GM19025 (cell line): ENCODE measurements around the gene EPB41L4B.
"Not testable (repeated sequence)": the region's sequence is repeated elsewhere in the genome, so short reads cannot be mapped to it uniquely, and the experiment has no call there.

Experiments used
- ATAC-seq: cut with Tn5 transposase; IDR thresholded peaks from one replicate; pipeline ENCODE4 v1.9.1; 2021; ENCODE audit warnings: mild to moderate bottlenecking, low read depth, moderate library complexity; ENCODE audit not compliant: unreplicated experiment

Gene EPB41L4B

GRCh38 chr9:109133533-109133932 is 187.3 kb downstream of the EPB41L4B start:
- no peak for ATAC-seq

- ATAC-seq: no peak
Measured at GRCh38 chr9:109132567-109133021, 188.3 kb downstream of the EPB41L4B start.

GRCh38 chr9:109129470-109130197 is 191.2 kb downstream of the EPB41L4B start:
- no peak for ATAC-seq

- not testable (repeated sequence) for ATAC-seq
Measured at GRCh38 chr9:109126671-109127070, 194.2 kb downstream of the EPB41L4B start.

- no peak for ATAC-seq
Measured at GRCh38 chr9:109124121-109124520, 196.7 kb downstream of the EPB41L4B start.

GRCh38 chr9:109122726-109123621 is 197.9 kb downstream of the EPB41L4B start:
- ATAC-seq: no peak
